GM19035 (cell line): Measurements from ENCODE around the gene EZH2.

Source experiments
- ATAC-seq: cut with Tn5 transposase; IDR thresholded peaks from one replicate; pipeline ENCODE4 v1.9.1; 2021; ENCODE audit not compliant: unreplicated experiment

The EZH2 gene

GRCh38 chr7:148809856-148810255, 74.2 kb downstream of the EZH2 start:
- ATAC-seq = no peak

GRCh38 chr7:148807436-148807835, 76.7 kb downstream of the EZH2 start:
- ATAC-seq = no peak

- ATAC-seq = no peak
Observed at GRCh38 chr7:148806187-148806586, 77.9 kb downstream of the EZH2 start.

GRCh38 chr7:148804343-148805235, 79.5 kb downstream of the EZH2 start:
- no peak for ATAC-seq

GRCh38 chr7:148803094-148803493, 81.0 kb downstream of the EZH2 start:
- ATAC-seq = no peak

GRCh38 chr7:148802101-148802493, 82.0 kb downstream of the EZH2 start:
- ATAC-seq = no peak

- no peak for ATAC-seq
Observed at GRCh38 chr7:148800677-148801076, 83.4 kb downstream of the EZH2 start.

GRCh38 chr7:148799893-148800555, 84.1 kb downstream of the EZH2 start:
- no peak for ATAC-seq

GRCh38 chr7:148796841-148797240, 87.2 kb downstream of the EZH2 start:
- ATAC-seq = no peak

GRCh38 chr7:148794476-148794875, 89.6 kb downstream of the EZH2 start:
- ATAC-seq = no peak

GRCh38 chr7:148793590-148793989, 90.5 kb downstream of the EZH2 start:
- no peak for ATAC-seq

GRCh38 chr7:148791546-148791945, 92.5 kb downstream of the EZH2 start:
- no peak for ATAC-seq

GRCh38 chr7:148790850-148791249, 93.2 kb downstream of the EZH2 start:
- ATAC-seq = no peak

GRCh38 chr7:148790131-148790726, 93.9 kb downstream of the EZH2 start:
- no peak for ATAC-seq

- ATAC-seq = no peak
Observed at GRCh38 chr7:148789220-148789619, 94.9 kb downstream of the EZH2 start.

- no peak for ATAC-seq
Observed at GRCh38 chr7:148787571-148788295, 96.4 kb downstream of the EZH2 start.

GRCh38 chr7:148783801-148784527, 100.1 kb downstream of the EZH2 start:
- ATAC-seq = no peak

- no peak for ATAC-seq
Observed at GRCh38 chr7:148782757-148783456, 101.2 kb downstream of the EZH2 start.

GRCh38 chr7:148774471-148774870, 109.6 kb downstream of the EZH2 start:
- no peak for ATAC-seq

GRCh38 chr7:148773334-148773733, 110.8 kb downstream of the EZH2 start:
- ATAC-seq = no peak
